ENCODE data around the gene AR.

AR gene

DNA sequence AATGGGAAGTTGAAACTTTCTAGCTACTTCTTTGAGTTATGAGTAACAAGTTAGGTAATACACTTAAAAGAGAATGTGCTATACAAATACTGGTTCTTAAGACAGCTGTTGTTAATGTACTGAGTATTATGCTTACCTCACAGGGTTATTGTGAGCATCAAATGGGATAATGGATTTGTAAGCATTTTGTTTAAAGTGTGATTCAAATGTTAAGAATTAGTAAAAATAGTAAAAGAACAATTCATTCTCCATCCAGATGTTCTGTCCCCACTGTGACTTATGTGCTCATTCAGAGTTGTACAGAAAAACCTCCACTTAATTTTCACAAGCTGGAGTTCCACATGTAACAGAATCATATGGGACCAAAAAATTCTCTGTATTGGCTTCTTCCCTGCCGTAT, 63.6 kb downstream of the AR start:
- no peaks in the 10 kb centered on the region for H3K27me3 ChIP-seq (replicated peaks; ENCODE audit: insufficient read depth, low read length)
- H3K4me1 ChIP-seq (ENCODE audit: low read length), result peaks cover 43% of the 10 kb centered on the region
- H2AFZ ChIP-seq (ENCODE audit: low read length), result no peak overlapping the region
- DNase-seq, result no peak
- H3K9me2 ChIP-seq (replicated peaks; ENCODE audit: insufficient read depth, low read length), result no peaks in the 10 kb centered on the region
- no peaks in the 10 kb centered on the region for H3K79me2 ChIP-seq (ENCODE audit: low read length)
- H3K9ac ChIP-seq (ENCODE audit: low read length), result no peak overlapping the region
- no peaks in the 10 kb centered on the region for H4K20me1 ChIP-seq (ENCODE audit: insufficient read depth, low read length)
- H3K27ac ChIP-seq (ENCODE audit: low read length), result no peak overlapping the region
- H3K36me3 ChIP-seq (replicated peaks; ENCODE audit: insufficient read depth, low read length), result no peaks in the 10 kb centered on the region
- H3F3A ChIP-seq (ENCODE audit: insufficient read depth, low read length), result peaks cover 14% of the 10 kb centered on the region
- H3K9me3 ChIP-seq (replicated peaks; ENCODE audit: insufficient read depth, low read length), result no peaks in the 10 kb centered on the region
- TF ChIP-seq, protein P1, sequence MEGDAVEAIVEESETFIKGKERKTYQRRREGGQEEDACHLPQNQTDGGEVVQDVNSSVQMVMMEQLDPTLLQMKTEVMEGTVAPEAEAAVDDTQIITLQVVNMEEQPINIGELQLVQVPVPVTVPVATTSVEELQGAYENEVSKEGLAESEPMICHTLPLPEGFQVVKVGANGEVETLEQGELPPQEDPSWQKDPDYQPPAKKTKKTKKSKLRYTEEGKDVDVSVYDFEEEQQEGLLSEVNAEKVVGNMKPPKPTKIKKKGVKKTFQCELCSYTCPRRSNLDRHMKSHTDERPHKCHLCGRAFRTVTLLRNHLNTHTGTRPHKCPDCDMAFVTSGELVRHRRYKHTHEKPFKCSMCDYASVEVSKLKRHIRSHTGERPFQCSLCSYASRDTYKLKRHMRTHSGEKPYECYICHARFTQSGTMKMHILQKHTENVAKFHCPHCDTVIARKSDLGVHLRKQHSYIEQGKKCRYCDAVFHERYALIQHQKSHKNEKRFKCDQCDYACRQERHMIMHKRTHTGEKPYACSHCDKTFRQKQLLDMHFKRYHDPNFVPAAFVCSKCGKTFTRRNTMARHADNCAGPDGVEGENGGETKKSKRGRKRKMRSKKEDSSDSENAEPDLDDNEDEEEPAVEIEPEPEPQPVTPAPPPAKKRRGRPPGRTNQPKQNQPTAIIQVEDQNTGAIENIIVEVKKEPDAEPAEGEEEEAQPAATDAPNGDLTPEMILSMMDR (IDR thresholded peaks at IDR 0.05; ENCODE audit: low read length), result no peak
- no peak for TF ChIP-seq EZH2phosphoT487 (IDR thresholded peaks at IDR 0.05; ENCODE audit: low read length)
- no peak for TF ChIP-seq EZH2 (optimal IDR thresholded peaks at IDR 0.05; ENCODE audit: low read depth, low read length)
- H3K4me2 ChIP-seq (ENCODE audit: low read depth, low read length), result no peak overlapping the region
- H3K4me3 ChIP-seq (ENCODE audit: low read length), result no peak overlapping the region

GRCh38 chrX:67610282-67610681, 66.5 kb downstream of the AR start:
- peak overlapping the region; percentile 44; the same call in 1 of the 2 replicates for H3K27ac ChIP-seq (ENCODE audit: low read length)
- H3K9me3 ChIP-seq (replicated peaks; ENCODE audit: insufficient read depth, low read length), result no peaks in the 10 kb centered on the region
- H2AFZ ChIP-seq (ENCODE audit: low read length), result no peak overlapping the region
- H3K4me3 ChIP-seq (ENCODE audit: low read length), result no peak overlapping the region
- H3K79me2 ChIP-seq (ENCODE audit: low read length), result no peaks in the 10 kb centered on the region
- no peak for TF ChIP-seq EZH2phosphoT487 (IDR thresholded peaks at IDR 0.05; ENCODE audit: low read length)
- TF ChIP-seq, protein P1 (IDR thresholded peaks at IDR 0.05; ENCODE audit: low read length), result no peak
- TF ChIP-seq EZH2 (optimal IDR thresholded peaks at IDR 0.05; ENCODE audit: low read depth, low read length), result no peak
- H4K20me1 ChIP-seq (ENCODE audit: insufficient read depth, low read length), result no peaks in the 10 kb centered on the region
- H3K9ac ChIP-seq (ENCODE audit: low read length), result no peak overlapping the region
- H3K36me3 ChIP-seq (replicated peaks; ENCODE audit: insufficient read depth, low read length), result no peaks in the 10 kb centered on the region
- H3F3A ChIP-seq (ENCODE audit: insufficient read depth, low read length), result peaks cover 14% of the 10 kb centered on the region
- DNase-seq, result peak; percentile 54
- peak overlapping the region; percentile 55 for H3K4me2 ChIP-seq (ENCODE audit: low read depth, low read length)
- no peaks in the 10 kb centered on the region for H3K9me2 ChIP-seq (replicated peaks; ENCODE audit: insufficient read depth, low read length)
- H3K4me1 ChIP-seq (ENCODE audit: low read length), result peaks cover 33% of the 10 kb centered on the region
- no peaks in the 10 kb centered on the region for H3K27me3 ChIP-seq (replicated peaks; ENCODE audit: insufficient read depth, low read length)

DNA sequence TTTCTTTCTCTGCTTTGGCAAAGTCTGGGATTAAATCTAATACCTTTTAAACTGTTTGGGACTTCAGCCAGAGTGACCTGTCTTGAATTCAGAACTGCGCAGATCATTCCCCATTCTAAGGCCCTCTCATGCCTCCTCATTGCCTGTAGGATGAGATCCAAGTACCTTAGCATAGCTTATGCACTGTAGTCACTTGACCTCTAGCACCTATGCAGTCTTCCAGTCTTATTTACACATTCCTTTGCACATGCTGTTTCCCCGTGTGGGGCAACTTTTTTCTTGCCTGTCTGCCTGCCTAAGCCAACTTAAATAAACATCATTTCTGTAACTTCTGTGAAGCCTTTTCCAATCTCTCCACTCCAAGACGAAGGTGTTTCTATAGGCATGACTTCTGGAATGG, 68.4 kb downstream of the AR start:
- H4K20me1 ChIP-seq (ENCODE audit: insufficient read depth, low read length), result no peaks in the 10 kb centered on the region
- H3K79me2 ChIP-seq (ENCODE audit: low read length), result no peaks in the 10 kb centered on the region
- H3F3A ChIP-seq (ENCODE audit: insufficient read depth, low read length), result peaks cover 14% of the 10 kb centered on the region
- no peak overlapping the region for H3K27ac ChIP-seq (ENCODE audit: low read length)
- no peak overlapping the region for H2AFZ ChIP-seq (ENCODE audit: low read length)
- DNase-seq, result no peak
- no peaks in the 10 kb centered on the region for H3K27me3 ChIP-seq (replicated peaks; ENCODE audit: insufficient read depth, low read length)
- H3K4me3 ChIP-seq (ENCODE audit: low read length), result no peak overlapping the region
- H3K9me2 ChIP-seq (replicated peaks; ENCODE audit: insufficient read depth, low read length), result no peaks in the 10 kb centered on the region
- TF ChIP-seq EZH2phosphoT487 (IDR thresholded peaks at IDR 0.05; ENCODE audit: low read length), result no peak
- no peak for TF ChIP-seq EZH2 (optimal IDR thresholded peaks at IDR 0.05; ENCODE audit: low read depth, low read length)
- TF ChIP-seq, protein P1 (IDR thresholded peaks at IDR 0.05; ENCODE audit: low read length), result no peak
- H3K36me3 ChIP-seq (replicated peaks; ENCODE audit: insufficient read depth, low read length), result no peaks in the 10 kb centered on the region
- no peak overlapping the region for H3K4me2 ChIP-seq (ENCODE audit: low read depth, low read length)
- H3K9me3 ChIP-seq (replicated peaks; ENCODE audit: insufficient read depth, low read length), result no peaks in the 10 kb centered on the region
- peaks cover 25% of the 10 kb centered on the region for H3K4me1 ChIP-seq (ENCODE audit: low read length)
- no peak overlapping the region for H3K9ac ChIP-seq (ENCODE audit: low read length)
